ENCODE results near the gene JSRP1. TPM values are rescaled to one million over a fixed set of nuclear protein-coding genes. Genes with fewer than 3 reads are reported as not detected.

JSRP1 gene
- total and polyA plus RNA-seq, 2 experiments from 2014 or later = 1.9 to 4.2 TPM

DNA sequence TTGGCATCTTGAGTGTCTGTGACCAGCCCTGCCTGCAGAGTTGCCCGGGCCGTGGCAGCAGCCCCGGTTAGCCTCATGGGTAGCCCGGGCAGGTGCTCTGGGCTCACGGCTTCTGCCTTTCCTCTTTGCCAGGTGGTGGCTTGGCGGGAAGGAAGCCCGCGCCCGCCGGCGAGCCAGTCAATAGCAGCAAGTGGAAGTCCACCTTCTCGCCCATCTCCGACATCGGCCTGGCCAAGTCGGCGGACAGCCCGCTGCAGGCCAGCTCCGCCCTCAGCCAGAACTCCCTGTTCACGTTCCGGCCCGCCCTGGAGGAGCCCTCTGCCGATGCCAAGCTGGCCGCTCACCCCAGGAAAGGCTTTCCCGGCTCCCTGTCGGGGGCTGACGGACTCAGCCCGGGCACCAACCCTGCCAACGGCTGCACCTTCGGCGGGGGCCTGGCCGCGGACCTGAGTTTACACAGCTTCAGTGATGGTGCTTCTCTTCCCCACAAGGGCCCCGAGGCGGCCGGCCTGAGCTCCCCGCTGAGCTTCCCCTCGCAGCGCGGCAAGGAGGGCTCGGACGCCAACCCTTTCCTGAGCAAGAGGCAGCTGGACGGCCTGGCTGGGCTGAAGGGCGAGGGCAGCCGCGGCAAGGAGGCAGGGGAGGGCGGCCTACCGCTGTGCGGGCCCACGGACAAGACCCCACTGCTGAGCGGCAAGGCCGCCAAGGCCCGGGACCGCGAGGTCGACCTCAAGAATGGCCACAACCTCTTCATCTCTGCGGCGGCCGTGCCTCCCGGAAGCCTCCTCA lies 30.0 kb downstream of the JSRP1 start:
- H3K9me3 ChIP-seq (ENCODE audit: low read depth) = no peaks in the 10 kb centered on the region
- TF ChIP-seq, protein P1, sequence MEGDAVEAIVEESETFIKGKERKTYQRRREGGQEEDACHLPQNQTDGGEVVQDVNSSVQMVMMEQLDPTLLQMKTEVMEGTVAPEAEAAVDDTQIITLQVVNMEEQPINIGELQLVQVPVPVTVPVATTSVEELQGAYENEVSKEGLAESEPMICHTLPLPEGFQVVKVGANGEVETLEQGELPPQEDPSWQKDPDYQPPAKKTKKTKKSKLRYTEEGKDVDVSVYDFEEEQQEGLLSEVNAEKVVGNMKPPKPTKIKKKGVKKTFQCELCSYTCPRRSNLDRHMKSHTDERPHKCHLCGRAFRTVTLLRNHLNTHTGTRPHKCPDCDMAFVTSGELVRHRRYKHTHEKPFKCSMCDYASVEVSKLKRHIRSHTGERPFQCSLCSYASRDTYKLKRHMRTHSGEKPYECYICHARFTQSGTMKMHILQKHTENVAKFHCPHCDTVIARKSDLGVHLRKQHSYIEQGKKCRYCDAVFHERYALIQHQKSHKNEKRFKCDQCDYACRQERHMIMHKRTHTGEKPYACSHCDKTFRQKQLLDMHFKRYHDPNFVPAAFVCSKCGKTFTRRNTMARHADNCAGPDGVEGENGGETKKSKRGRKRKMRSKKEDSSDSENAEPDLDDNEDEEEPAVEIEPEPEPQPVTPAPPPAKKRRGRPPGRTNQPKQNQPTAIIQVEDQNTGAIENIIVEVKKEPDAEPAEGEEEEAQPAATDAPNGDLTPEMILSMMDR (IDR thresholded peaks at IDR 0.05; ENCODE audit: low read depth, low read length) = no peak
- H3K36me3 ChIP-seq = peaks cover 43% of the 10 kb centered on the region
- H3K4me1 ChIP-seq (ENCODE audit: low read depth) = no peaks in the 10 kb centered on the region
- DNase-seq (ENCODE audit: low read depth in 1 of 2, low spot score in 1 of 2) = no peak
- H3K4me3 ChIP-seq = no peak overlapping the region
- no peak overlapping the region for H3K27ac ChIP-seq
- H3K27me3 ChIP-seq = no peaks in the 10 kb centered on the region

DNA sequence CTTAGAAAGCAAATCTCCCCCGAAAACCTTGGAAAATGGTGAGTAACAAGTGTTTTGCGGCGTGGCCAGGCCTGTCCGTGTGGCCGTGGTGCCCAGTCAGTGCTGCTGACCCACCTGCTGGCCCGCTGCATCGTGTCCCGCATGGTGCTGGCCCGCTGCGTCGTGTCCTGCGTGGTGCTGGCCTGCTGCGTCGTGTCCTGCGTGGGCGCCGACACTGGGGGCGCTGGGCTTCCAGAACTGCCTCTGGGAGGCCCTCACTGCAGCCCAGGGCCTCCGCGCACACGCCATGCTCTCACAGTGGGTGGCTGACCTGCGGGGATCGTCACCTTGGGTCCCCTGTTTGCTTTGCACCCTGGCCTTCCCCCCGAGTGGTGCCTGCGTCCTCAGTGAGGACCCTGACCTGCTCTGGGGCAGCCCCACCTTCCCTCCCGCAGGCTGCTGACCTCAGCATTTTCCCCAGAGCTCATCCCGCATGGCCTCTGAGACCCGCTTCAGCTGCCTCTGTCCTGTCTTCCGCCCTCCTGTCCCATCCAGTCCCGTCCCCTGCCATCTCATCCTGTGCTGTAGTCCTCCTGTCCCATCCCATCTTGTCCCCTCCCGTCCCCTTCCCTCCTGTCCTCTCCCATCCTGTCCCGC lies 30.7 kb downstream of the JSRP1 start:
- Histone ChIP-seq H3K9me3 (ENCODE audit: low read depth) (no peaks in the 10 kb centered on the region), H3K36me3 (peaks cover 43% of the 10 kb centered on the region), H3K4me1 (ENCODE audit: low read depth) (no peaks in the 10 kb centered on the region), H3K27me3 (no peaks in the 10 kb centered on the region), H3K27ac (no peak overlapping the region), H3K4me3 (no peak overlapping the region)
- DNase-seq (ENCODE audit: low read depth in 1 of 2, low spot score in 1 of 2) = no peak
- TF ChIP-seq, protein P1 (IDR thresholded peaks at IDR 0.05; ENCODE audit: low read depth, low read length) = no peak

DNA sequence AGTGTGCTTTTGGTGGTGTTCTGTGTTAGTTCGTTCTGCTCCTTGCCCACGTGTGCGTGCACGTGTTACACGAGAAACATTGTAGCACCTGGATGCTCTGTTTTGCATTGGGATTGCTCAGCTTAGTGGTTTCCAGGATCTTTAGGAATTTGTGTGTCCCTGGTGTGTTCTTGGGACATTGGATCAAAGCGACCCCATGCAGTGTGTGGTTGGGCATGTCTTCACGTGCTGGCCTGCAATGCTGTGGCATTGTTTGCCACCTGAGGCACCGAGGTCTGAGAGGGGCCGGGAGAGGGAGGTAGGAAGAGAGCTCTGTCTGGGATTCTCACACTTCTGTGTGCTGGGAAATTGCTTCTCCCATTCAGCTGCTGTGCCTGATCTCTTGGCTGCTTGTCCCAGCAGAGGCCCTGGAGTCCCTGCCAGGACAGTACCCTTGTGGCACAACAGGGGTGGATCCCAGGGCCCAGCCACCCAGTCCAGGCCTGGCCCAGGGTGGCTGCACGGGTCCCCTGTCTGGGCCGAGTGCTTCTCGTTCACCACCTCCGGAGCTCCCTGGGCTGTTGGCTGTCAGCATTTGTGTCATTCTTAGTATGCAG lies 31.4 kb downstream of the JSRP1 start:
- H3K27ac ChIP-seq = no peak overlapping the region
- no peaks in the 10 kb centered on the region for H3K27me3 ChIP-seq
- TF ChIP-seq, protein P1 (IDR thresholded peaks at IDR 0.05; ENCODE audit: low read depth, low read length) = no peak
- H3K4me1 ChIP-seq (ENCODE audit: low read depth) = no peaks in the 10 kb centered on the region
- H3K9me3 ChIP-seq (ENCODE audit: low read depth) = no peaks in the 10 kb centered on the region
- no peak overlapping the region for H3K4me3 ChIP-seq
- no peak for DNase-seq (ENCODE audit: low read depth in 1 of 2, low spot score in 1 of 2)
- H3K36me3 ChIP-seq = peaks cover 37% of the 10 kb centered on the region

DNA sequence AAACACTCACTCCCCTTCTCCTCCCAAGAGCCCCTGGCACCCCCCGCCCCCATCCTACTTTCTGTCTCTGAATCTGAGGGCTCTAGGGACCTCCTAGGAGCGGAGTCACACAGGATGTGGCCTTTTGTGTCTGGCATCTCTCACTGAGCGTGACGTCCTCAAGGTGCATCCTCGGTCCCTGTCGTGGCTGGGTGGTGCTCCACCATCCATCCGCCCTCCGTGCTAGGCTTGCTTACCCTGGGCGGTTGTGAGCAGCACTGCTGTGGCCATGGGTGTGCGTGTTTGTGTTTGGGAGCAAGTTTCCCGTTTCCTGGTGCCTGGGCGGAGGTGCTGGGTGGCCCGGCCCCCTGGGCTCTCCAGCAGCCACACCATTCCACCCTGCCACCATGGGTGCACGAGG lies 32.3 kb downstream of the JSRP1 start:
- TF ChIP-seq, protein P1 (IDR thresholded peaks at IDR 0.05; ENCODE audit: low read depth, low read length) = no peak
- Histone ChIP-seq H3K27me3 (no peaks in the 10 kb centered on the region), H3K9me3 (ENCODE audit: low read depth) (no peaks in the 10 kb centered on the region), H3K4me1 (ENCODE audit: low read depth) (no peaks in the 10 kb centered on the region), H3K4me3 (no peak overlapping the region), H3K36me3 (peaks cover 31% of the 10 kb centered on the region), H3K27ac (no peak overlapping the region)
- no peak for DNase-seq (ENCODE audit: low read depth in 1 of 2, low spot score in 1 of 2)

DNA sequence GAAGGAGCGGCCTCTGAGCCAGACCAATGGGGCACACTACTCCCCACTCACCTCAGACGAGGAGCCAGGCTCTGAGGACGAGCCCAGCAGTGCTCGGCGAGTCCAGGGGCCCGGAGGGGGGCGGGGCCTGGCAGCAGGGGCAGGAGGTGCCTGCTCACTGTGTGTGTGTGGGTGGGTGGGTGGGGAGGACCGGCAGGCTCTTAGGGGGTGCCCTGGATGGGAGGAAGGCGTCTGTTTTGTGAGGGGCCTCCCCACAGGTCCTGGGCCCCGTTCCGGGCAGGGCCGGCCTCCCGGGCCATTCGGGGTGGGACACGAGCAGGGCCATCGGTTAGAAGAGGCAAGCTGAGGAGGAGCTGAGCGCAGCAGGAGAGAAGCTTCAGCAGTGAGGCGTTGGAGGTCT lies 32.8 kb downstream of the JSRP1 start:
- Histone ChIP-seq H3K9me3 (ENCODE audit: low read depth) (no peaks in the 10 kb centered on the region), H3K4me1 (ENCODE audit: low read depth) (no peaks in the 10 kb centered on the region), H3K27me3 (no peaks in the 10 kb centered on the region), H3K36me3 (peaks cover 31% of the 10 kb centered on the region), H3K4me3 (no peak overlapping the region), H3K27ac (no peak overlapping the region)
- TF ChIP-seq, protein P1 (IDR thresholded peaks at IDR 0.05; ENCODE audit: low read depth, low read length) = no peak
- DNase-seq (ENCODE audit: low read depth in 1 of 2, low spot score in 1 of 2) = no peak

All from cardiac muscle cell (in vitro differentiated cells and primary cell).